Measurements from ENCODE around the gene PAX8. TPM values are rescaled to one million over a fixed set of nuclear protein-coding genes. Genes with fewer than 3 reads are reported as not detected.
A peak's percentile ranks its signal among the peaks of the same experiment; 100 is the strongest.

PAX8 gene
- total RNA-seq, 1 donor from 2014 or later: 0.44 TPM

DNA sequence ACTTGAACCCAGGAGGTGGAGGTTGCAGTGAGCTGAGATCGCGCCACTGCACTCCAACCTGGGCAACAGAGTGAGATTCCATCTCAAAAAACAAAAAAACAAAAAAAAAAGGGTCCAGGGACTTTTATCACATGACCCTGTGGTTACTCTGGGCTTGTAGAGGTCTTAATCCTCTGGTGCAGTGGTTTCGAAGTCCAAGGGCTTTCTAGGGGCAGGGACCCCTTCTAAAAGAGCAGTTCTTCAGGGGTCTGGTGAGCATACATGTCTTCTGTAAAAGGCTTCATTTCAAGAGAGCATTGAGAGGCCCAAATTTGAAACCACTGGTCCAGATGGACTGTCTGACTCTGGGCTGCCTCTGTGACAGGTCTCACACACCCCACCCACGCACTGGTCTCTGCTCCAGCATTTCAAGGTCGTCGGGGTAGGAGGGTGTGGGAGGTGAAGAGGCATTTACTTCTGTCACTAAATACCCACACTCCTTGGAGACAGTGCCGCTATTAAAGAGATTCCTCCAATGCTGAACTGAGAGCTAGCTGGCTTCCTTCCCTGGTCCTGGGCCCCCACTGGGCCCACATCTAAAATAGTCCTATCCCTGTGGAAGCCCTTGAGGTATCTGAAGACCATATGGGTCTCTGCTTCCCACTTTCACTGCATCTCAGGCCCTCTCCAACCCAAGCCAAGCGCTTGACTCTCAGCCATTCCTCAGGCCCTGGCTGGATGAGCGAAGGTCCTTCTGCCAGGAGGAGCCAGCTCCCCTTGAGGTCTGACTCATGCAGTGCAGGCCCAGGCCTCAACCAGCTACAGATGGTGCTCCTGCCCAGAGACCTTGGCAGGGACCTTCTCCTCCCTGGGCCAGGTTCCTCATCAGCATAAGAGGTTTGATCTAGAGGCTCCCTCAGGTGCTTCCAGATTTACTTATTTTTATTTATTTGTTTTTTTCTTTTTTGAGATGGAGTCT is 44.8 kb downstream of the PAX8 start:
- H3K4me1 ChIP-seq: peaks cover 35% of the 10 kb centered on the region
- no peak for DNase-seq
- no peaks in the 10 kb centered on the region for H3K27me3 ChIP-seq (ENCODE audit: low read depth)
- no peak overlapping the region for H3K4me3 ChIP-seq
- H3K36me3 ChIP-seq: no peaks in the 10 kb centered on the region
- no peak overlapping the region for H3K27ac ChIP-seq (replicated peaks)
- no peaks in the 10 kb centered on the region for H3K9me3 ChIP-seq (replicated peaks)
- intact Hi-C loops (cut with micrococcal nuclease): no loop called here
- TF ChIP-seq CTCF (IDR thresholded peaks at IDR 0.05; ENCODE audit: borderline replicate concordance): peak; percentile 32

GRCh38 chr2:113232740-113233139 is 46.0 kb downstream of the PAX8 start:
- H3K27me3 ChIP-seq (ENCODE audit: low read depth): no peaks in the 10 kb centered on the region
- H3K4me3 ChIP-seq: no peak overlapping the region
- no peaks in the 10 kb centered on the region for H3K9me3 ChIP-seq (replicated peaks)
- intact Hi-C loops (cut with micrococcal nuclease): no loop called here
- H3K4me1 ChIP-seq: peaks cover 32% of the 10 kb centered on the region
- no peaks in the 10 kb centered on the region for H3K36me3 ChIP-seq
- no peak for TF ChIP-seq CTCF (IDR thresholded peaks at IDR 0.05; ENCODE audit: borderline replicate concordance)
- no peak overlapping the region for H3K27ac ChIP-seq (replicated peaks)
- DNase-seq: no peak

- Histone ChIP-seq H3K36me3 (no peaks in the 10 kb centered on the region), H3K4me1 (peaks cover 32% of the 10 kb centered on the region), H3K27me3 (ENCODE audit: low read depth) (no peaks in the 10 kb centered on the region), H3K4me3 (no peak overlapping the region), H3K27ac (replicated peaks) (no peak overlapping the region), H3K9me3 (replicated peaks) (no peaks in the 10 kb centered on the region)
- no peak for DNase-seq
- intact Hi-C loops (cut with micrococcal nuclease): no loop called here
- TF ChIP-seq CTCF (IDR thresholded peaks at IDR 0.05; ENCODE audit: borderline replicate concordance): no peak
Observed at GRCh38 chr2:113232123-113232522, 46.6 kb downstream of the PAX8 start.

- DNase-seq: no peak
- peak overlapping the region; percentile 50 for H3K27ac ChIP-seq (replicated peaks)
- no peak overlapping the region for H3K4me3 ChIP-seq
- peaks cover 32% of the 10 kb centered on the region for H3K4me1 ChIP-seq
- H3K36me3 ChIP-seq: no peaks in the 10 kb centered on the region
- H3K9me3 ChIP-seq (replicated peaks): no peaks in the 10 kb centered on the region
- H3K27me3 ChIP-seq (ENCODE audit: low read depth): no peaks in the 10 kb centered on the region
- no peak for TF ChIP-seq CTCF (IDR thresholded peaks at IDR 0.05; ENCODE audit: borderline replicate concordance)
- intact Hi-C loops (cut with micrococcal nuclease): no loop called here
Observed at GRCh38 chr2:113231064-113231463, 47.7 kb downstream of the PAX8 start.

DNA sequence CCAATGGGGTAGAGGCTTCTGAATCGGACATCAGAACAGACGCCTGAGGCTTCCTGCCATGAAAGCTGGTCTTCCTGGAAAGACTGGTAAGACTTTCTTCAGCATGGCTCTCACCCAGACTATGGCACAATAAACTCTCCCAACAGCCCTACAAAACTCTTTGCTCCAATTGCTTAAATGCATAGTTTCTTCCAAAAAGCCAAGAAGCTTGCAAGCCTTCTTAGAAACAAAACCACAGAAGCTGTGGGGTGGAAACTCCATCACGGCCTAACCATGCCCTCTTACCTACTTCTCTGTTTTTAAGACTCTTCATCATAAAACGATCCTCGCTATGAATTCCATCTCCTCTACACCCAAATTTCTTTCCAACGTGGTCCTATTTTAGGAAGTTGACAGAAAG is 48.2 kb downstream of the PAX8 start:
- intact Hi-C loops (cut with micrococcal nuclease): no loop called here
- DNase-seq: no peak
- no peak for TF ChIP-seq CTCF (IDR thresholded peaks at IDR 0.05; ENCODE audit: borderline replicate concordance)
- peaks cover 32% of the 10 kb centered on the region for H3K4me1 ChIP-seq
- H3K27me3 ChIP-seq (ENCODE audit: low read depth): no peaks in the 10 kb centered on the region
- no peaks in the 10 kb centered on the region for H3K36me3 ChIP-seq
- H3K27ac ChIP-seq (replicated peaks): peak overlapping the region; percentile 50
- H3K4me3 ChIP-seq: no peak overlapping the region
- no peaks in the 10 kb centered on the region for H3K9me3 ChIP-seq (replicated peaks)
